ENCODE results near the gene SYNDIG1.
"Not testable (repeated sequence)": the region's sequence is repeated elsewhere in the genome, so short reads cannot be mapped to it uniquely, and the experiment has no call there.

The SYNDIG1 gene

GRCh38 chr20:24493661-24494459, 24.4 kb downstream of the SYNDIG1 start:
- DNase-seq: no peak

GRCh38 chr20:24494460-24494920, 25.1 kb downstream of the SYNDIG1 start:
- DNase-seq: no peak

- no peak for DNase-seq
Observed at GRCh38 chr20:24495266-24495665, 25.8 kb downstream of the SYNDIG1 start.

- no peak for DNase-seq
Observed at GRCh38 chr20:24497851-24498250, 28.4 kb downstream of the SYNDIG1 start.

- no peak for DNase-seq
Observed at GRCh38 chr20:24498641-24499040, 29.2 kb downstream of the SYNDIG1 start.

GRCh38 chr20:24499472-24499871, 30.0 kb downstream of the SYNDIG1 start:
- no peak for DNase-seq

- no peak for DNase-seq
Observed at GRCh38 chr20:24501764-24502556, 32.5 kb downstream of the SYNDIG1 start.

GRCh38 chr20:24502661-24503060, 33.2 kb downstream of the SYNDIG1 start:
- DNase-seq: no peak

- DNase-seq: no peak
Observed at GRCh38 chr20:24503352-24503931, 34.0 kb downstream of the SYNDIG1 start.

- DNase-seq: no peak
Observed at GRCh38 chr20:24504331-24505285, 35.2 kb downstream of the SYNDIG1 start.

- no peak for DNase-seq
Observed at GRCh38 chr20:24506146-24506545, 36.7 kb downstream of the SYNDIG1 start.

- DNase-seq: no peak
Observed at GRCh38 chr20:24506696-24507095, 37.3 kb downstream of the SYNDIG1 start.

GRCh38 chr20:24507182-24507853, 37.9 kb downstream of the SYNDIG1 start:
- no peak for DNase-seq

GRCh38 chr20:24512441-24512840, 43.0 kb downstream of the SYNDIG1 start:
- not testable (repeated sequence) for DNase-seq

- no peak for DNase-seq
Observed at GRCh38 chr20:24518515-24518914, 49.1 kb downstream of the SYNDIG1 start.

GRCh38 chr20:24519476-24519875, 50.0 kb downstream of the SYNDIG1 start:
- no peak for DNase-seq

GRCh38 chr20:24521032-24521431, 51.6 kb downstream of the SYNDIG1 start:
- no peak for DNase-seq

GRCh38 chr20:24522452-24523330, 53.3 kb downstream of the SYNDIG1 start:
- no peak for DNase-seq

- DNase-seq: no peak
Observed at GRCh38 chr20:24523661-24524060, 54.2 kb downstream of the SYNDIG1 start.

GRCh38 chr20:24528583-24529368, 59.3 kb downstream of the SYNDIG1 start:
- DNase-seq: no peak
